ENCODE measurements around the gene FETUB. TPM values are rescaled to one million over a fixed set of nuclear protein-coding genes. Genes with fewer than 3 reads are reported as not detected.
"Not testable (repeated sequence)": the region's sequence is repeated elsewhere in the genome, so short reads cannot be mapped to it uniquely, and the experiment has no call there.

FETUB gene
- total RNA-seq, 2 experiments from 2014 or later: not detected

- DNase-seq; H3K27ac Mint-ChIP-seq; H3K36me3 Mint-ChIP-seq; H3K4me3 Mint-ChIP-seq; ATAC-seq (ENCODE audit: low read depth); POLR2A ChIA-PET; H3K4me1 Mint-ChIP-seq: not testable (repeated sequence)
- Mint-ChIP-seq H3K9me3 (peaks cover 16% of the 10 kb centered on the region), H3K27me3 (peaks cover 34% of the 10 kb centered on the region)
Observed at GRCh38 chr3:186686475-186686874, 46.3 kb downstream of the FETUB start.

GRCh38 chr3:186687120-186687651 lies 47.0 kb downstream of the FETUB start:
- Mint-ChIP-seq H3K4me1 (peaks cover 6% of the 10 kb centered on the region), H3K4me3 (no peak overlapping the region), H3K27me3 (peaks cover 38% of the 10 kb centered on the region), H3K27ac (no peak overlapping the region), H3K36me3 (peaks cover 4% of the 10 kb centered on the region), H3K9me3 (peaks cover 16% of the 10 kb centered on the region)
- POLR2A ChIA-PET: no interaction called here
- ATAC-seq (ENCODE audit: low read depth) (no peak), DNase-seq (no peak)

- H3K4me1 Mint-ChIP-seq; DNase-seq; ATAC-seq (ENCODE audit: low read depth); H3K9me3 Mint-ChIP-seq; POLR2A ChIA-PET; H3K27ac Mint-ChIP-seq; H3K4me3 Mint-ChIP-seq; H3K36me3 Mint-ChIP-seq: not testable (repeated sequence)
- H3K27me3 Mint-ChIP-seq: peaks cover 38% of the 10 kb centered on the region
Observed at GRCh38 chr3:186690304-186690703, 50.1 kb downstream of the FETUB start.

- Mint-ChIP-seq H3K9me3 (peaks cover 2% of the 10 kb centered on the region), H3K4me3 (no peak overlapping the region), H3K4me1 (peaks cover 3% of the 10 kb centered on the region), H3K27ac (no peak overlapping the region), H3K27me3 (peaks cover 31% of the 10 kb centered on the region), H3K36me3 (no peaks in the 10 kb centered on the region)
- DNase-seq: no peak
- no peak for ATAC-seq (ENCODE audit: low read depth)
- POLR2A ChIA-PET: no interaction called here
Observed at GRCh38 chr3:186691676-186692075, 51.5 kb downstream of the FETUB start.

- H3K27ac Mint-ChIP-seq: no peak overlapping the region
- no peak for ATAC-seq (ENCODE audit: low read depth)
- no peaks in the 10 kb centered on the region for H3K9me3 Mint-ChIP-seq
- H3K4me1 Mint-ChIP-seq: peaks cover 1% of the 10 kb centered on the region
- H3K27me3 Mint-ChIP-seq: peaks cover 28% of the 10 kb centered on the region
- no peak overlapping the region for H3K4me3 Mint-ChIP-seq
- no peak for DNase-seq
- H3K36me3 Mint-ChIP-seq: no peaks in the 10 kb centered on the region
- POLR2A ChIA-PET: no interaction called here
Observed at GRCh38 chr3:186693843-186694242, 53.6 kb downstream of the FETUB start.

GRCh38 chr3:186694288-186695032 lies 54.3 kb downstream of the FETUB start:
- DNase-seq (no peak), ATAC-seq (ENCODE audit: low read depth) (no peak)
- Mint-ChIP-seq H3K4me1 (peaks cover 1% of the 10 kb centered on the region), H3K9me3 (no peaks in the 10 kb centered on the region), H3K4me3 (no peak overlapping the region), H3K27me3 (peaks cover 29% of the 10 kb centered on the region), H3K27ac (no peak overlapping the region), H3K36me3 (no peaks in the 10 kb centered on the region)
- POLR2A ChIA-PET: no interaction called here

- Mint-ChIP-seq H3K4me3 (no peak overlapping the region), H3K36me3 (no peaks in the 10 kb centered on the region), H3K9me3 (no peaks in the 10 kb centered on the region), H3K4me1 (no peaks in the 10 kb centered on the region), H3K27ac (no peak overlapping the region), H3K27me3 (peaks cover 34% of the 10 kb centered on the region)
- ATAC-seq (ENCODE audit: low read depth) (no peak), DNase-seq (no peak)
- POLR2A ChIA-PET: interaction anchor here (1.3 kb wide), 1 partner anchor 87 kb away, joined by 3 read pairs; no protein-coding TSS in a partner anchor
Observed at GRCh38 chr3:186696522-186696921, 56.3 kb downstream of the FETUB start.

GRCh38 chr3:186697510-186697909 lies 57.3 kb downstream of the FETUB start:
- POLR2A ChIA-PET: interaction anchor here (1.3 kb wide), 1 partner anchor 86 kb away, joined by 3 read pairs; no protein-coding TSS in a partner anchor
- no peak overlapping the region for H3K27ac Mint-ChIP-seq
- no peak for DNase-seq
- H3K27me3 Mint-ChIP-seq: peaks cover 25% of the 10 kb centered on the region
- no peaks in the 10 kb centered on the region for H3K9me3 Mint-ChIP-seq
- H3K36me3 Mint-ChIP-seq: no peaks in the 10 kb centered on the region
- H3K4me3 Mint-ChIP-seq: no peak overlapping the region
- no peak for ATAC-seq (ENCODE audit: low read depth)
- no peaks in the 10 kb centered on the region for H3K4me1 Mint-ChIP-seq

- POLR2A ChIA-PET: no interaction called here
- no peak for DNase-seq
- H3K27me3 Mint-ChIP-seq: peaks cover 35% of the 10 kb centered on the region
- no peak overlapping the region for H3K4me3 Mint-ChIP-seq
- no peak overlapping the region for H3K27ac Mint-ChIP-seq
- no peaks in the 10 kb centered on the region for H3K4me1 Mint-ChIP-seq
- no peaks in the 10 kb centered on the region for H3K9me3 Mint-ChIP-seq
- no peak for ATAC-seq (ENCODE audit: low read depth)
- no peaks in the 10 kb centered on the region for H3K36me3 Mint-ChIP-seq
Observed at GRCh38 chr3:186700267-186700666, 60.1 kb downstream of the FETUB start.

- not testable (repeated sequence) for H3K4me1 Mint-ChIP-seq, H3K27ac Mint-ChIP-seq
- peaks cover 51% of the 10 kb centered on the region for H3K27me3 Mint-ChIP-seq
Observed at GRCh38 chr3:186702451-186702850, 62.3 kb downstream of the FETUB start.

More at GRCh38 chr3:186702451-186702850, 62.3 kb downstream of the FETUB start:
- H3K9me3 Mint-ChIP-seq; DNase-seq; H3K36me3 Mint-ChIP-seq; POLR2A ChIA-PET; ATAC-seq (ENCODE audit: low read depth); H3K4me3 Mint-ChIP-seq: not testable (repeated sequence)

Other genes starting within 250 kb of the FETUB start
- 1 to 10 TPM; 4.5 to 6.7 TPM for gene CRYGS, start 96.0 kb upstream of the FETUB start, total RNA-seq
- 10 to 100 TPM; 15.2 to 17.4 TPM for gene TBCCD1, start 73.1 kb upstream of the FETUB start, total RNA-seq
- gene DNAJB11, start 69.7 kb upstream of the FETUB start, total RNA-seq: 10 to 100 TPM; 37.0 to 41.2 TPM
- gene AHSG, start 27.3 kb upstream of the FETUB start, total RNA-seq: not detected
- not detected for gene HRG, start 25.6 kb downstream of the FETUB start, total RNA-seq
- gene KNG1, start 77.0 kb downstream of the FETUB start, total RNA-seq: not detected
- 100 to 1,000 TPM; 479 to 483 TPM for gene EIF4A2, start 143.2 kb downstream of the FETUB start, total RNA-seq
- 10 to 100 TPM; 75.2 to 77.6 TPM for gene RFC4, start 166.1 kb downstream of the FETUB start, total RNA-seq
- gene ADIPOQ, start 202.3 kb downstream of the FETUB start, total RNA-seq: not detected